Measurements from ENCODE around the gene ATP2A1. TPM values are rescaled to one million over a fixed set of nuclear protein-coding genes. Genes with fewer than 3 reads are reported as not detected.

Gene ATP2A1
- total RNA-seq, 2 donors from 2014 or later, result 0.41 to 0.42 TPM

GRCh38 chr16:28927815-28928214 is 49.5 kb downstream of the ATP2A1 start:
- H3K36me3 ChIP-seq, result no peaks in the 10 kb centered on the region
- H3K27me3 ChIP-seq (replicated peaks; ENCODE audit: insufficient read depth), result no peaks in the 10 kb centered on the region
- TF ChIP-seq CTCF (IDR thresholded peaks at IDR 0.05), result no peak
- no peak overlapping the region for H3K27ac ChIP-seq
- no peak for DNase-seq (ENCODE audit: low spot score)
- no peaks in the 10 kb centered on the region for H3K9me3 ChIP-seq
- no peak for ATAC-seq (ENCODE audit: insufficient number of reproducible peaks, low FRiP score, low read depth)
- peaks cover 3 to 13% of the 10 kb centered on the region in 2 donors for H3K4me1 ChIP-seq (ENCODE audit: control insufficient read depth in 1 of 2, low read depth in 2 of 2)
- H3K4me3 ChIP-seq, result no peak overlapping the region

- peaks cover 0 to 6% of the 10 kb centered on the region in 2 donors for H3K4me1 ChIP-seq (ENCODE audit: control insufficient read depth in 1 of 2, low read depth in 2 of 2)
- TF ChIP-seq CTCF (IDR thresholded peaks at IDR 0.05), result no peak
- no peaks in the 10 kb centered on the region for H3K36me3 ChIP-seq
- H3K4me3 ChIP-seq, result no peak overlapping the region
- H3K27me3 ChIP-seq (replicated peaks; ENCODE audit: insufficient read depth), result no peaks in the 10 kb centered on the region
- ATAC-seq (ENCODE audit: insufficient number of reproducible peaks, low FRiP score, low read depth) (no peak), DNase-seq (ENCODE audit: low spot score) (no peak)
- H3K9me3 ChIP-seq, result no peaks in the 10 kb centered on the region
- no peak overlapping the region for H3K27ac ChIP-seq
Measured at GRCh38 chr16:28930203-28930602, 51.9 kb downstream of the ATP2A1 start.

- no peak for ATAC-seq (ENCODE audit: insufficient number of reproducible peaks, low FRiP score, low read depth)
- Histone ChIP-seq H3K4me3 (no peak overlapping the region), H3K4me1 (ENCODE audit: control insufficient read depth in 1 of 2, low read depth in 2 of 2) (peaks cover 0 to 6% of the 10 kb centered on the region in 2 donors), H3K27me3 (replicated peaks; ENCODE audit: insufficient read depth) (no peaks in the 10 kb centered on the region), H3K27ac (no peak overlapping the region), H3K9me3 (no peaks in the 10 kb centered on the region), H3K36me3 (no peaks in the 10 kb centered on the region)
- TF ChIP-seq CTCF (IDR thresholded peaks at IDR 0.05), result no peak
- DNase-seq (ENCODE audit: low spot score), result no peak
Measured at GRCh38 chr16:28930652-28931051, 52.4 kb downstream of the ATP2A1 start.

GRCh38 chr16:28931801-28932225 is 53.5 kb downstream of the ATP2A1 start, which contains the start of gene CD19:
TSS of gene CD19 (plus strand) at chr16:28931971. CDS start at chr16:28932001, 30 bp downstream.
- ATAC-seq (ENCODE audit: insufficient number of reproducible peaks, low FRiP score, low read depth) (no peak), DNase-seq (ENCODE audit: low spot score) (no peak)
- no peak for TF ChIP-seq CTCF (IDR thresholded peaks at IDR 0.05)
- H3K27ac ChIP-seq, result no peak within 1 kb of the TSS
- no peaks in the 10 kb centered on the region for H3K36me3 ChIP-seq
- no peaks in the 10 kb centered on the region for H3K9me3 ChIP-seq
- H3K27me3 ChIP-seq (replicated peaks; ENCODE audit: insufficient read depth), result no peaks in the 10 kb centered on the region
- no peaks in the 10 kb centered on the region for H3K4me1 ChIP-seq (ENCODE audit: control insufficient read depth in 1 of 2, low read depth in 2 of 2)
- no peak within 1 kb of the TSS for H3K4me3 ChIP-seq

- Histone ChIP-seq H3K36me3 (no peaks in the 10 kb centered on the region), H3K4me3 (no peak overlapping the region), H3K4me1 (ENCODE audit: control insufficient read depth in 1 of 2, low read depth in 2 of 2) (no peaks in the 10 kb centered on the region), H3K27ac (no peak overlapping the region), H3K9me3 (no peaks in the 10 kb centered on the region), H3K27me3 (replicated peaks; ENCODE audit: insufficient read depth) (no peaks in the 10 kb centered on the region)
- ATAC-seq (ENCODE audit: insufficient number of reproducible peaks, low FRiP score, low read depth) (no peak), DNase-seq (ENCODE audit: low spot score) (no peak)
- TF ChIP-seq CTCF (IDR thresholded peaks at IDR 0.05), result no peak
Measured at GRCh38 chr16:28932339-28933141, 54.3 kb downstream of the ATP2A1 start.

Measured in thoracic aorta (tissue), 2 donors.